Measurements from ENCODE around the gene OTOA.

GRCh38 chr16:21617607-21618006 is 46.2 kb upstream of the OTOA start:
- TF ChIP-seq MYC (IDR thresholded peaks at IDR 0.05; ENCODE audit: low read depth, low read length) (no peak), CTCF (IDR thresholded peaks at IDR 0.05; ENCODE audit: extremely low read depth in 1 of 2, insufficient read depth in 1 of 2, low read depth in 1 of 2, low read length in 2 of 2) (no peak), JUN (IDR thresholded peaks at IDR 0.05; ENCODE audit: borderline replicate concordance, insufficient read depth, insufficient read length, low read depth) (no peak), POLR2AphosphoS5 (IDR thresholded peaks at IDR 0.05; ENCODE audit: insufficient read depth, low read depth, low read length) (no peak), EZH2 (IDR thresholded peaks at IDR 0.05; ENCODE audit: borderline replicate concordance, low read depth, low read length, severe bottlenecking) (no peak), MAX (IDR thresholded peaks at IDR 0.05; ENCODE audit: insufficient read depth, insufficient read length) (no peak)

All from endothelial cell of umbilical vein (primary cell).